ENCODE results near the gene SAMSN1. TPM values are rescaled to one million over a fixed set of nuclear protein-coding genes. Genes with fewer than 3 reads are reported as not detected.

The SAMSN1 gene
- total RNA-seq, 1 donor from 2014 or later: 1.2 TPM

DNA sequence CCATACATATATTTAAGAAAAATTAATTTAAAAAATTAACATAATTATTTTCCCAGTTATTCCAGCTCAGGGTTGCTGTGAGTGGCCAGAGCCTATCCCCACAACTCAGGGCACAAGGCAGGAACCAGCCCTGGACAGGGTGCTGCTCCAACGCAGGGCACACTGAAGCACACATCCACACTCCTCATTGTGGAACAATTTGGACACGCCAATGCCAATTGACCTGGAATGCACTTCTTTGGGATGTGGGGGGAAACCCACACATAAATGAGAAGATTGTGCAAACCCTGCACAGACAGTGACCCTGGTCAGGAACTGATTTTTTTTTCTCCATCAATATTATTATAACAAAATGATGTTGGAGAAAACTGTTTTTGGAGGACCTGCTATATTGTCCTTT is 23.4 kb downstream of the SAMSN1 start:
- Mint-ChIP-seq H3K27ac (no peak overlapping the region), H3K4me3 (no peak overlapping the region), H3K4me1 (peaks cover 2% of the 10 kb centered on the region), H3K9me3 (no peaks in the 10 kb centered on the region), H3K36me3 (no peaks in the 10 kb centered on the region), H3K27me3 (ENCODE audit: insufficient read depth, low read depth) (no peaks in the 10 kb centered on the region)
- Histone ChIP-seq H3K79me2 (ENCODE audit: low read depth) (no peaks in the 10 kb centered on the region), H3K27me3 (no peaks in the 10 kb centered on the region), H3K36me3 (no peaks in the 10 kb centered on the region), H3K9me3 (ENCODE audit: low read depth) (no peaks in the 10 kb centered on the region), H4K20me1 (ENCODE audit: low read depth) (no peaks in the 10 kb centered on the region), H3F3A (ENCODE audit: low read depth) (no peaks in the 10 kb centered on the region), H2AFZ (replicated peaks) (no peak overlapping the region), H3K27ac (no peak overlapping the region), H3K4me2 (no peak overlapping the region), H3K4me1 (no peaks in the 10 kb centered on the region), H3K9ac (no peak overlapping the region), H3K4me3 (no peak overlapping the region)
- TF ChIP-seq EZH2phosphoT487 (IDR thresholded peaks at IDR 0.05): no peak
- no peak for TF ChIP-seq EZH2 (IDR thresholded peaks at IDR 0.05)
- TF ChIP-seq, protein P1, sequence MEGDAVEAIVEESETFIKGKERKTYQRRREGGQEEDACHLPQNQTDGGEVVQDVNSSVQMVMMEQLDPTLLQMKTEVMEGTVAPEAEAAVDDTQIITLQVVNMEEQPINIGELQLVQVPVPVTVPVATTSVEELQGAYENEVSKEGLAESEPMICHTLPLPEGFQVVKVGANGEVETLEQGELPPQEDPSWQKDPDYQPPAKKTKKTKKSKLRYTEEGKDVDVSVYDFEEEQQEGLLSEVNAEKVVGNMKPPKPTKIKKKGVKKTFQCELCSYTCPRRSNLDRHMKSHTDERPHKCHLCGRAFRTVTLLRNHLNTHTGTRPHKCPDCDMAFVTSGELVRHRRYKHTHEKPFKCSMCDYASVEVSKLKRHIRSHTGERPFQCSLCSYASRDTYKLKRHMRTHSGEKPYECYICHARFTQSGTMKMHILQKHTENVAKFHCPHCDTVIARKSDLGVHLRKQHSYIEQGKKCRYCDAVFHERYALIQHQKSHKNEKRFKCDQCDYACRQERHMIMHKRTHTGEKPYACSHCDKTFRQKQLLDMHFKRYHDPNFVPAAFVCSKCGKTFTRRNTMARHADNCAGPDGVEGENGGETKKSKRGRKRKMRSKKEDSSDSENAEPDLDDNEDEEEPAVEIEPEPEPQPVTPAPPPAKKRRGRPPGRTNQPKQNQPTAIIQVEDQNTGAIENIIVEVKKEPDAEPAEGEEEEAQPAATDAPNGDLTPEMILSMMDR (IDR thresholded peaks at IDR 0.05): no peak
- no peak for DNase-seq (ENCODE audit: low spot score)

DNA sequence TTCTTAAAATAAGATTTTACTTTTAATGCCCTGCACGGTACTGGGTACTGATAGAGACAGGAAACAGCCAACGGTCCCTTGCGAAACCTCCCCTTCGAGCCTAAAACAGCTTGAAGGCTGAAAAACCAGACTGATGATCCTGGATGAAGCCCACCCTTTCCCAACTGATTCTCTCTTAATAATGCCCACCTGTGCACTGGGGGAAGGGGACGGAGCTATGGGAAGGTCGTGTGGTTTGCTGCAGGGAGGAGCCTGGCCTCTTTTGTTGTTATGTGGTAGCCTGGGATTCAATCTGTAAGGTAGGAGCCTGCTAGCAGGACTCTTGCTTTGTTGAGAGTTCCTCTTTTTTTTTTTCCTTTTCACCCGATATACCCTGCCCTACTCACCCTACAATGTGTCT is 25.6 kb downstream of the SAMSN1 start:
- Mint-ChIP-seq H3K36me3 (no peaks in the 10 kb centered on the region), H3K27ac (no peak overlapping the region), H3K9me3 (no peaks in the 10 kb centered on the region), H3K4me1 (peaks cover 2% of the 10 kb centered on the region), H3K4me3 (no peak overlapping the region), H3K27me3 (ENCODE audit: insufficient read depth, low read depth) (no peaks in the 10 kb centered on the region)
- H4K20me1 ChIP-seq (ENCODE audit: low read depth): no peaks in the 10 kb centered on the region
- H2AFZ ChIP-seq (replicated peaks): peak overlapping the region; percentile 99
- H3K9me3 ChIP-seq (ENCODE audit: low read depth): no peaks in the 10 kb centered on the region
- DNase-seq (ENCODE audit: low spot score): no peak
- no peak for TF ChIP-seq EZH2phosphoT487 (IDR thresholded peaks at IDR 0.05)
- no peak for TF ChIP-seq EZH2 (IDR thresholded peaks at IDR 0.05)
- TF ChIP-seq, protein P1 (IDR thresholded peaks at IDR 0.05): no peak
- H3K4me3 ChIP-seq: no peak overlapping the region
- H3K36me3 ChIP-seq: no peaks in the 10 kb centered on the region
- no peaks in the 10 kb centered on the region for H3K79me2 ChIP-seq (ENCODE audit: low read depth)
- H3K9ac ChIP-seq: no peak overlapping the region
- H3F3A ChIP-seq (ENCODE audit: low read depth): no peaks in the 10 kb centered on the region
- no peaks in the 10 kb centered on the region for H3K4me1 ChIP-seq
- no peak overlapping the region for H3K27ac ChIP-seq
- H3K27me3 ChIP-seq: no peaks in the 10 kb centered on the region
- no peak overlapping the region for H3K4me2 ChIP-seq

DNA sequence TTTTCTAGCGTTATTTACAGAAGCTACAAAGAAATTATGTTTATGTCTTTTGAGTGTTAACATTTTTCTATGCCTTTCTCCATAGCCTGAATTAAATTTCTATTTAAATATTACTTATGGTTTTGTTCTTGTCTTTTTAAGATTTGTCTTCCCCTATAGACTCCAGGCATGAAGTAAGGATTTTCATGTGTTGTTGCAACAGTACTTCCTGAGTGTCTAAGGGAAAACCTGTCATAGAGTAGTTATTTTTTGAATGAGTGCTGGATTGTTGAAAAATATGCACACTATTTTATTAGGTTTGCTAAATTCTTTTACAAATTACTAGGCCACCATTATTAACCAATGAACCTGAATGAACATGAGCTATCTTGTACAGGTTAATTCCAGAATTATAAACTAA is 27.1 kb downstream of the SAMSN1 start:
- no peak overlapping the region for H3K4me2 ChIP-seq
- H3F3A ChIP-seq (ENCODE audit: low read depth): no peaks in the 10 kb centered on the region
- H3K36me3 ChIP-seq: no peaks in the 10 kb centered on the region
- Mint-ChIP-seq H3K4me3 (no peak overlapping the region), H3K9me3 (no peaks in the 10 kb centered on the region), H3K4me1 (peaks cover 2% of the 10 kb centered on the region), H3K27me3 (ENCODE audit: insufficient read depth, low read depth) (no peaks in the 10 kb centered on the region), H3K36me3 (no peaks in the 10 kb centered on the region), H3K27ac (no peak overlapping the region)
- DNase-seq (ENCODE audit: low spot score): no peak
- H3K9me3 ChIP-seq (ENCODE audit: low read depth): no peaks in the 10 kb centered on the region
- H3K79me2 ChIP-seq (ENCODE audit: low read depth): no peaks in the 10 kb centered on the region
- no peak overlapping the region for H3K9ac ChIP-seq
- TF ChIP-seq EZH2phosphoT487 (IDR thresholded peaks at IDR 0.05) (no peak), EZH2 (IDR thresholded peaks at IDR 0.05) (no peak)
- TF ChIP-seq, protein P1 (IDR thresholded peaks at IDR 0.05): no peak
- H3K27me3 ChIP-seq: no peaks in the 10 kb centered on the region
- H3K4me3 ChIP-seq: no peak overlapping the region
- H2AFZ ChIP-seq (replicated peaks): no peak overlapping the region
- H3K4me1 ChIP-seq: peaks cover 3% of the 10 kb centered on the region
- no peak overlapping the region for H3K27ac ChIP-seq
- no peaks in the 10 kb centered on the region for H4K20me1 ChIP-seq (ENCODE audit: low read depth)
